A204.1 (cell line): Measurements from ENCODE around the gene TSHZ1.
"Not testable (repeated sequence)": the region's sequence is repeated elsewhere in the genome, so short reads cannot be mapped to it uniquely, and the experiment has no call there.

Source experiments
- FAIRE-seq: peaks from 2 replicates; lab custom pipeline; 2012; peaks lifted over from hg19 to GRCh38; lab: Jason Lieb, UNC

Gene TSHZ1

GRCh38 chr18:75183973-75184493, 26.6 kb upstream of the TSHZ1 start:
- FAIRE-seq: no peak

- no peak for FAIRE-seq
Observed at GRCh38 chr18:75185460-75185859, 25.1 kb upstream of the TSHZ1 start.

- FAIRE-seq: not testable (repeated sequence)
Observed at GRCh38 chr18:75187702-75188101, 22.9 kb upstream of the TSHZ1 start.

GRCh38 chr18:75189696-75190095, 20.9 kb upstream of the TSHZ1 start:
- no peak for FAIRE-seq

GRCh38 chr18:75192899-75193298, 17.7 kb upstream of the TSHZ1 start:
- FAIRE-seq: no peak

GRCh38 chr18:75198036-75198435, 12.6 kb upstream of the TSHZ1 start:
- FAIRE-seq: no peak

GRCh38 chr18:75199327-75199726, 11.3 kb upstream of the TSHZ1 start:
- no peak for FAIRE-seq

- FAIRE-seq: no peak
Observed at GRCh38 chr18:75200071-75200470, 10.5 kb upstream of the TSHZ1 start.

- FAIRE-seq: no peak
Observed at GRCh38 chr18:75200605-75201280, 9.9 kb upstream of the TSHZ1 start.

GRCh38 chr18:75201282-75202270, 9.0 kb upstream of the TSHZ1 start:
- FAIRE-seq: no peak

- peak; percentile 3 for FAIRE-seq
Observed at GRCh38 chr18:75202696-75203365, 7.8 kb upstream of the TSHZ1 start.

GRCh38 chr18:75203416-75204268, 7.0 kb upstream of the TSHZ1 start:
- FAIRE-seq: no peak

GRCh38 chr18:75204269-75204731, 6.3 kb upstream of the TSHZ1 start:
- FAIRE-seq: no peak

- FAIRE-seq: no peak
Observed at GRCh38 chr18:75204732-75205513, 5.7 kb upstream of the TSHZ1 start.

- no peak for FAIRE-seq
Observed at GRCh38 chr18:75205514-75206132, 5.0 kb upstream of the TSHZ1 start.

GRCh38 chr18:75206452-75207309, 3.9 kb upstream of the TSHZ1 start:
- no peak for FAIRE-seq

- FAIRE-seq: no peak
Observed at GRCh38 chr18:75207310-75208154, 3.1 kb upstream of the TSHZ1 start.

GRCh38 chr18:75208155-75208835, 2.3 kb upstream of the TSHZ1 start:
- no peak for FAIRE-seq
